ENCODE data around the gene MYB. TPM values are rescaled to one million over a fixed set of nuclear protein-coding genes. Genes with fewer than 3 reads are reported as not detected.
"Not testable (repeated sequence)": the region's sequence is repeated elsewhere in the genome, so short reads cannot be mapped to it uniquely, and the experiment has no call there.

The MYB gene
- total and polyA plus RNA-seq, 12 donors: 0.14 to 11.8 (median 0.74) TPM

GRCh38 chr6:135163440-135163738 is 17.7 kb upstream of the MYB start:
- TF ChIP-seq POLR2A (IDR thresholded peaks at IDR 0.05): no peak
- TF ChIP-seq, protein P1, sequence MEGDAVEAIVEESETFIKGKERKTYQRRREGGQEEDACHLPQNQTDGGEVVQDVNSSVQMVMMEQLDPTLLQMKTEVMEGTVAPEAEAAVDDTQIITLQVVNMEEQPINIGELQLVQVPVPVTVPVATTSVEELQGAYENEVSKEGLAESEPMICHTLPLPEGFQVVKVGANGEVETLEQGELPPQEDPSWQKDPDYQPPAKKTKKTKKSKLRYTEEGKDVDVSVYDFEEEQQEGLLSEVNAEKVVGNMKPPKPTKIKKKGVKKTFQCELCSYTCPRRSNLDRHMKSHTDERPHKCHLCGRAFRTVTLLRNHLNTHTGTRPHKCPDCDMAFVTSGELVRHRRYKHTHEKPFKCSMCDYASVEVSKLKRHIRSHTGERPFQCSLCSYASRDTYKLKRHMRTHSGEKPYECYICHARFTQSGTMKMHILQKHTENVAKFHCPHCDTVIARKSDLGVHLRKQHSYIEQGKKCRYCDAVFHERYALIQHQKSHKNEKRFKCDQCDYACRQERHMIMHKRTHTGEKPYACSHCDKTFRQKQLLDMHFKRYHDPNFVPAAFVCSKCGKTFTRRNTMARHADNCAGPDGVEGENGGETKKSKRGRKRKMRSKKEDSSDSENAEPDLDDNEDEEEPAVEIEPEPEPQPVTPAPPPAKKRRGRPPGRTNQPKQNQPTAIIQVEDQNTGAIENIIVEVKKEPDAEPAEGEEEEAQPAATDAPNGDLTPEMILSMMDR (IDR thresholded peaks at IDR 0.05): no peak
- intact Hi-C loops (cut with DNase I): no loop called here

GRCh38 chr6:135164387-135164786 is 16.7 kb upstream of the MYB start:
- 86 to 90% (median 88%) methylated on average over 6 of the region's 6 CpGs for WGBS, 4 donors
- not testable (repeated sequence) for H3K4me1 ChIP-seq (replicated peaks in 1 of 2); H3K9me3 ChIP-seq (replicated peaks in 1 of 3)

More at GRCh38 chr6:135163440-135163738, 17.7 kb upstream of the MYB start:
- H3K4me3 ChIP-seq: no peak overlapping the region
- H3K9me3 ChIP-seq (replicated peaks in 1 of 3): no peaks in the 10 kb centered on the region
- WGBS, 4 donors: 84 to 93% (median 91%) methylated on average over 3 of the region's 3 CpGs
- no peaks in the 10 kb centered on the region for H3K27me3 ChIP-seq
- H3K4me1 ChIP-seq (replicated peaks in 1 of 2): no peaks in the 10 kb centered on the region
- H3K36me3 ChIP-seq (replicated peaks in 1 of 2): no peaks in the 10 kb centered on the region
- no peak overlapping the region for H3K27ac ChIP-seq
- no peak for DNase-seq

GRCh38 chr6:135165031-135165430 is 16.1 kb upstream of the MYB start:
- TF ChIP-seq POLR2A (IDR thresholded peaks at IDR 0.05): no peak
- TF ChIP-seq, protein P1 (IDR thresholded peaks at IDR 0.05): no peak
- no peaks in the 10 kb centered on the region for H3K36me3 ChIP-seq (replicated peaks in 1 of 2)
- H3K27me3 ChIP-seq: no peaks in the 10 kb centered on the region
- WGBS, 4 donors: 76 to 100% (median 78%) methylated on average over 2 of the region's 2 CpGs
- H3K4me1 ChIP-seq (replicated peaks in 1 of 2): no peaks in the 10 kb centered on the region
- no peak overlapping the region for H3K4me3 ChIP-seq
- H3K9me3 ChIP-seq (replicated peaks in 1 of 3): no peaks in the 10 kb centered on the region
- no peak overlapping the region for H3K27ac ChIP-seq
- no peak for DNase-seq
- intact Hi-C loops (cut with DNase I): no loop called here

More at GRCh38 chr6:135164387-135164786, 16.7 kb upstream of the MYB start:
- H3K36me3 ChIP-seq (replicated peaks in 1 of 2); intact Hi-C loops (cut with DNase I); DNase-seq; H3K4me3 ChIP-seq; H3K27ac ChIP-seq; H3K27me3 ChIP-seq: not testable (repeated sequence)

GRCh38 chr6:135166515-135166914 is 14.6 kb upstream of the MYB start:
- WGBS, 4 donors: 92 to 96% (median 94%) methylated on average over 3 of the region's 3 CpGs
- intact Hi-C loops (cut with DNase I): no loop called here
- H3K4me3 ChIP-seq: no peak overlapping the region
- no peaks in the 10 kb centered on the region for H3K27me3 ChIP-seq
- no peaks in the 10 kb centered on the region for H3K9me3 ChIP-seq (replicated peaks in 1 of 3)
- DNase-seq: no peak
- H3K27ac ChIP-seq: no peak overlapping the region
- no peaks in the 10 kb centered on the region for H3K36me3 ChIP-seq (replicated peaks in 1 of 2)
- TF ChIP-seq, protein P1 (IDR thresholded peaks at IDR 0.05): no peak
- TF ChIP-seq POLR2A (IDR thresholded peaks at IDR 0.05): no peak
- H3K4me1 ChIP-seq (replicated peaks in 1 of 2): no peaks in the 10 kb centered on the region

DNA sequence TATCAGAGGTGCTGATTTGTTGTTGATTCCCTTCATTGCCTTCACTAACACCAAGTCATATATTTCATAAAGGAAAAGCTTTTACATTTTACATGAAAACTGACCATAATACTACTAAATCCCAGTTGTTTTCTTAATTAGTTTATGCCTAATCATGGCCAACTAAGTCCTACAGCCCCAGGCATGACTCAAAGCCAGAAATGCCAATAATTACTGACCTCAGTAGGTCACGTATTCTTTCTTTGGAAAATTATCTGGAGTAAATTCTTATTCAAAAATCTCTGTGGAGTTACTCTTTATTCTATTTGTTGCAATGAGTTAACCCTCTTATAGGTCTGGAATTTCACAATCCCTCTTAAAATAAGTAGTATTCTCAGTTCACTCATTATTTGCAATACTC is 13.5 kb upstream of the MYB start:
- TF ChIP-seq POLR2A (IDR thresholded peaks at IDR 0.05): no peak
- TF ChIP-seq, protein P1 (IDR thresholded peaks at IDR 0.05): no peak
- no peak for DNase-seq
- Histone ChIP-seq H3K27me3 (no peaks in the 10 kb centered on the region), H3K4me1 (replicated peaks in 1 of 2) (no peaks in the 10 kb centered on the region), H3K27ac (no peak overlapping the region), H3K4me3 (no peak overlapping the region), H3K36me3 (replicated peaks in 1 of 2) (no peaks in the 10 kb centered on the region), H3K9me3 (replicated peaks in 1 of 3) (no peaks in the 10 kb centered on the region)
- intact Hi-C loops (cut with DNase I): no loop called here
- WGBS, 4 donors: 65 to 81% (median 70%) methylated on average over 1 of the region's 1 CpG
